SK-N-SH treated with all-trans-retinoic acid at 6 μM for 48 hours (cell line): ENCODE measurements around the gene MXRA8.

Source experiments
- ATAC-seq: fragments of 200-7000 bp; cut with Tn5 transposase; 3 replicates; pipeline ENCODE4 v1.9.1; 2020; ENCODE audit warnings: mild to moderate bottlenecking, moderate library complexity
- ARNTL ChIP-seq: fragments of 450-650 bp; formaldehyde crosslinking; IDR thresholded peaks from 2 replicates; pipeline ENCODE4 v1.5.0; 2020; ENCODE audit warnings: low read depth, mild to moderate bottlenecking, moderate library complexity, borderline replicate concordance
- BACH2 ChIP-seq: fragments of 250-450 bp; sonication (Bioruptor Pico); IDR thresholded peaks from 2 replicates; pipeline ENCODE4 v1.9.0; 2021; ENCODE audit warnings: mild to moderate bottlenecking, borderline replicate concordance
- ESRRG ChIP-seq: fragments of 250-450 bp; sonication (Bioruptor Pico); IDR thresholded peaks from 2 replicates; pipeline ENCODE4 v1.6.1; 2021; ENCODE audit warnings: mild to moderate bottlenecking
- GLIS3 ChIP-seq: fragments of 250-450 bp; sonication (Bioruptor Pico); IDR thresholded peaks from 2 replicates; pipeline ENCODE4 v1.5.0; 2020; ENCODE audit warnings: mild to moderate bottlenecking, moderate library complexity
- ISL1 ChIP-seq: fragments of 250-450 bp; sonication (Bioruptor Pico); IDR thresholded peaks from 2 replicates; pipeline ENCODE4 v2.1.2; 2022; ENCODE audit warnings: mild to moderate bottlenecking, moderate library complexity
- OSR1 ChIP-seq: fragments of 250-450 bp; sonication (Bioruptor Pico); IDR thresholded peaks from 2 replicates; pipeline ENCODE4 v1.8.0; 2022; ENCODE audit warnings: moderate library complexity, mild to moderate bottlenecking, inconsistent platforms
- PPARA ChIP-seq: fragments of 250-450 bp; sonication (Bioruptor Pico); IDR thresholded peaks from 2 replicates; pipeline ENCODE4 v1.5.0; 2020; ENCODE audit warnings: mild to moderate bottlenecking, borderline replicate concordance
- RARB ChIP-seq: fragments of 250-450 bp; sonication (Bioruptor Pico); IDR thresholded peaks from 2 replicates; pipeline ENCODE4 v1.8.0; 2021; ENCODE audit warnings: mild to moderate bottlenecking, moderate library complexity
- SNAI2 ChIP-seq: fragments of 250-450 bp; sonication (Bioruptor Pico); IDR thresholded peaks from 2 replicates; pipeline ENCODE4 v1.5.0; 2020; ENCODE audit warnings: mild to moderate bottlenecking, moderate library complexity
- TCF4 ChIP-seq: fragments of 250-450 bp; sonication (Bioruptor Pico); IDR thresholded peaks from 2 replicates; pipeline ENCODE4 v1.8.0; 2021; ENCODE audit warnings: mild to moderate bottlenecking, moderate library complexity, borderline replicate concordance
- TOX ChIP-seq: fragments of 250-450 bp; sonication (Bioruptor Pico); IDR thresholded peaks from 2 replicates; pipeline ENCODE4 v1.8.0; 2021; ENCODE audit warnings: mild to moderate bottlenecking, moderate library complexity, borderline replicate concordance
- ZC3H10 ChIP-seq: fragments of 250-450 bp; sonication (Bioruptor Pico); IDR thresholded peaks from 2 replicates; pipeline ENCODE4 v1.5.1; 2021; ENCODE audit warnings: mild to moderate bottlenecking, moderate library complexity
- ZFP30 ChIP-seq: fragments of 450-650 bp; formaldehyde crosslinking; IDR thresholded peaks from 2 replicates; pipeline ENCODE4 v1.5.0; 2022; ENCODE audit warnings: mild to moderate bottlenecking, moderate library complexity
- ZNF565 ChIP-seq: fragments of 450-650 bp; formaldehyde crosslinking; conservative IDR thresholded peaks from 2 replicates; pipeline ENCODE4 v1.5.0; 2020; ENCODE audit warnings: low read depth, mild to moderate bottlenecking, moderate library complexity
- ZNF8 ChIP-seq: fragments of 450-650 bp; formaldehyde crosslinking; IDR thresholded peaks from 2 replicates; pipeline ENCODE4 v1.5.0; 2020; ENCODE audit warnings: mild to moderate bottlenecking, moderate library complexity
- TF ChIP-seq, protein P1 (sequence below): fragments of 250-450 bp; sonication (Bioruptor Pico); IDR thresholded peaks from 2 replicates; pipeline ENCODE4 v1.5.1; 2021; ENCODE audit warnings: mild to moderate bottlenecking, moderate library complexity
- TF ChIP-seq, protein P2 (sequence below): fragments of 250-450 bp; sonication (Bioruptor Pico); IDR thresholded peaks from 2 replicates; pipeline ENCODE4 v1.5.1; 2020; ENCODE audit warnings: low read depth, mild to moderate bottlenecking, moderate library complexity
- TF ChIP-seq, protein P3 (sequence below): fragments of 250-450 bp; sonication (Bioruptor Pico); IDR thresholded peaks from 2 replicates; pipeline ENCODE4 v1.8.0; 2020; ENCODE audit warnings: mild to moderate bottlenecking, moderate library complexity, borderline replicate concordance
- TF ChIP-seq, protein P4 (sequence below): fragments of 250-450 bp; sonication (Bioruptor Pico); IDR thresholded peaks from 2 replicates; pipeline ENCODE4 v1.8.0; 2021; ENCODE audit warnings: low read depth, mild to moderate bottlenecking, moderate library complexity, borderline replicate concordance
- TF ChIP-seq, protein P5 (sequence below): fragments of 250-450 bp; sonication (Bioruptor Pico); IDR thresholded peaks from 2 replicates; pipeline ENCODE4 v1.5.0; 2020; ENCODE audit warnings: mild to moderate bottlenecking, moderate library complexity

The MXRA8 gene

DNA sequence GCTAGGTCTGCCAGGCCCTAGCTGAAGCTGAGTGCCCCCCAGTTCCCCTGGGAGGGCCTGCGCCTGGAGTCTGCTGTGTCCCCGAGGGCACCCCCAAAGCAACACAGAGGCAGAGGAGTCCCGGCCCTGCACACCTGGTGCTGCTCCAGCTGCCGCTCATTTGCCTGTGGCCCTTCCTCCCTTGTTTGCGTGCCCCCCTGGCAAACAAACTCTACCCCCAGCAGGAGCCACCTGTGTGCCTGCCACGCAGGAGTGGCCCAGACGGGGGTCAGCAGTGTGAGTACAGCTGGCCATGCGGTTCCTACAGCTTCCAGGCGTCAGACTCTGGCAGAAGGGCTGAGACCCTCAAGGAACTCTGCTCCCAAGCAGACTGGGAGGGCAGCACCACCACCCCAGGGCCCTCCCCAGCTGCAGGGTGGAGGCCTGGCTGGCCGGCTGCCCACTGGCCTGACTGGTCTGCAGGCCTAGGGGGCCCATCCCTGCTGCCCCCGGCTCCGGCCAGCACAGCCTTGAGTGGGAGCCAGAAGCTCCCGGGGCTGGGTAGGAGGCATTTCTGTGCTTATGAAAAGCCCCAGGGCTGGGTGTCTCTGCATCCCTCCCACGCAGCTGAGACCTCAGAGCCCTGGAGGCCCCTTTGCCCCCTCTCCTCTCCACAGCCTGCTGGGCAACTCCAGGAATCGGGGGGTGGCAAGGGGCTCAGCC is 27.8 kb downstream of the MXRA8 start:
- ATAC-seq: peak; percentile 7
- TF ChIP-seq ZC3H10 (CRISPR knock-in tag) (no peak), ZNF8 (CRISPR knock-in tag) (no peak), ESRRG (CRISPR knock-in tag) (no peak), ARNTL (CRISPR knock-in tag) (no peak), ZFP30 (CRISPR knock-in tag) (no peak), ISL1 (CRISPR knock-in tag) (no peak), OSR1 (CRISPR knock-in tag) (no peak), PPARA (CRISPR knock-in tag) (no peak), RARB (CRISPR knock-in tag) (no peak), ZNF565 (CRISPR knock-in tag) (no peak), BACH2 (no peak), SNAI2 (CRISPR knock-in tag) (no peak)
- TF ChIP-seq, protein P1, sequence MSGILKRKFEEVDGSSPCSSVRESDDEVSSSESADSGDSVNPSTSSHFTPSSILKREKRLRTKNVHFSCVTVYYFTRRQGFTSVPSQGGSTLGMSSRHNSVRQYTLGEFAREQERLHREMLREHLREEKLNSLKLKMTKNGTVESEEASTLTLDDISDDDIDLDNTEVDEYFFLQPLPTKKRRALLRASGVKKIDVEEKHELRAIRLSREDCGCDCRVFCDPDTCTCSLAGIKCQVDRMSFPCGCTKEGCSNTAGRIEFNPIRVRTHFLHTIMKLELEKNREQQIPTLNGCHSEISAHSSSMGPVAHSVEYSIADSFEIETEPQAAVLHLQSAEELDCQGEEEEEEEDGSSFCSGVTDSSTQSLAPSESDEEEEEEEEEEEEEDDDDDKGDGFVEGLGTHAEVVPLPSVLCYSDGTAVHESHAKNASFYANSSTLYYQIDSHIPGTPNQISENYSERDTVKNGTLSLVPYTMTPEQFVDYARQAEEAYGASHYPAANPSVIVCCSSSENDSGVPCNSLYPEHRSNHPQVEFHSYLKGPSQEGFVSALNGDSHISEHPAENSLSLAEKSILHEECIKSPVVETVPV (CRISPR knock-in tag): no peak
- TF ChIP-seq, protein P2, sequence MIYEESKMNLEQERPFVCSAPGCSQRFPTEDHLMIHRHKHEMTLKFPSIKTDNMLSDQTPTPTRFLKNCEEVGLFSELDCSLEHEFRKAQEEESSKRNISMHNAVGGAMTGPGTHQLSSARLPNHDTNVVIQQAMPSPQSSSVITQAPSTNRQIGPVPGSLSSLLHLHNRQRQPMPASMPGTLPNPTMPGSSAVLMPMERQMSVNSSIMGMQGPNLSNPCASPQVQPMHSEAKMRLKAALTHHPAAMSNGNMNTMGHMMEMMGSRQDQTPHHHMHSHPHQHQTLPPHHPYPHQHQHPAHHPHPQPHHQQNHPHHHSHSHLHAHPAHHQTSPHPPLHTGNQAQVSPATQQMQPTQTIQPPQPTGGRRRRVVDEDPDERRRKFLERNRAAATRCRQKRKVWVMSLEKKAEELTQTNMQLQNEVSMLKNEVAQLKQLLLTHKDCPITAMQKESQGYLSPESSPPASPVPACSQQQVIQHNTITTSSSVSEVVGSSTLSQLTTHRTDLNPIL (CRISPR knock-in tag): no peak
- TF ChIP-seq, protein P3, sequence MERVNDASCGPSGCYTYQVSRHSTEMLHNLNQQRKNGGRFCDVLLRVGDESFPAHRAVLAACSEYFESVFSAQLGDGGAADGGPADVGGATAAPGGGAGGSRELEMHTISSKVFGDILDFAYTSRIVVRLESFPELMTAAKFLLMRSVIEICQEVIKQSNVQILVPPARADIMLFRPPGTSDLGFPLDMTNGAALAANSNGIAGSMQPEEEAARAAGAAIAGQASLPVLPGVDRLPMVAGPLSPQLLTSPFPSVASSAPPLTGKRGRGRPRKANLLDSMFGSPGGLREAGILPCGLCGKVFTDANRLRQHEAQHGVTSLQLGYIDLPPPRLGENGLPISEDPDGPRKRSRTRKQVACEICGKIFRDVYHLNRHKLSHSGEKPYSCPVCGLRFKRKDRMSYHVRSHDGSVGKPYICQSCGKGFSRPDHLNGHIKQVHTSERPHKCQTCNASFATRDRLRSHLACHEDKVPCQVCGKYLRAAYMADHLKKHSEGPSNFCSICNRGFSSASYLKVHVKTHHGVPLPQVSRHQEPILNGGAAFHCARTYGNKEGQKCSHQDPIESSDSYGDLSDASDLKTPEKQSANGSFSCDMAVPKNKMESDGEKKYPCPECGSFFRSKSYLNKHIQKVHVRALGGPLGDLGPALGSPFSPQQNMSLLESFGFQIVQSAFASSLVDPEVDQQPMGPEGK (CRISPR knock-in tag): no peak
- TF ChIP-seq, protein P4, sequence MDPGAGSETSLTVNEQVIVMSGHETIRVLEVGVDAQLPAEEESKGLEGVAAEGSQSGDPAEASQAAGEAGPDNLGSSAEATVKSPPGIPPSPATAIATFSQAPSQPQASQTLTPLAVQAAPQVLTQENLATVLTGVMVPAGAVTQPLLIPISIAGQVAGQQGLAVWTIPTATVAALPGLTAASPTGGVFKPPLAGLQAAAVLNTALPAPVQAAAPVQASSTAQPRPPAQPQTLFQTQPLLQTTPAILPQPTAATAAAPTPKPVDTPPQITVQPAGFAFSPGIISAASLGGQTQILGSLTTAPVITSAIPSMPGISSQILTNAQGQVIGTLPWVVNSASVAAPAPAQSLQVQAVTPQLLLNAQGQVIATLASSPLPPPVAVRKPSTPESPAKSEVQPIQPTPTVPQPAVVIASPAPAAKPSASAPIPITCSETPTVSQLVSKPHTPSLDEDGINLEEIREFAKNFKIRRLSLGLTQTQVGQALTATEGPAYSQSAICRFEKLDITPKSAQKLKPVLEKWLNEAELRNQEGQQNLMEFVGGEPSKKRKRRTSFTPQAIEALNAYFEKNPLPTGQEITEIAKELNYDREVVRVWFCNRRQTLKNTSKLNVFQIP (CRISPR knock-in tag): no peak

DNA sequence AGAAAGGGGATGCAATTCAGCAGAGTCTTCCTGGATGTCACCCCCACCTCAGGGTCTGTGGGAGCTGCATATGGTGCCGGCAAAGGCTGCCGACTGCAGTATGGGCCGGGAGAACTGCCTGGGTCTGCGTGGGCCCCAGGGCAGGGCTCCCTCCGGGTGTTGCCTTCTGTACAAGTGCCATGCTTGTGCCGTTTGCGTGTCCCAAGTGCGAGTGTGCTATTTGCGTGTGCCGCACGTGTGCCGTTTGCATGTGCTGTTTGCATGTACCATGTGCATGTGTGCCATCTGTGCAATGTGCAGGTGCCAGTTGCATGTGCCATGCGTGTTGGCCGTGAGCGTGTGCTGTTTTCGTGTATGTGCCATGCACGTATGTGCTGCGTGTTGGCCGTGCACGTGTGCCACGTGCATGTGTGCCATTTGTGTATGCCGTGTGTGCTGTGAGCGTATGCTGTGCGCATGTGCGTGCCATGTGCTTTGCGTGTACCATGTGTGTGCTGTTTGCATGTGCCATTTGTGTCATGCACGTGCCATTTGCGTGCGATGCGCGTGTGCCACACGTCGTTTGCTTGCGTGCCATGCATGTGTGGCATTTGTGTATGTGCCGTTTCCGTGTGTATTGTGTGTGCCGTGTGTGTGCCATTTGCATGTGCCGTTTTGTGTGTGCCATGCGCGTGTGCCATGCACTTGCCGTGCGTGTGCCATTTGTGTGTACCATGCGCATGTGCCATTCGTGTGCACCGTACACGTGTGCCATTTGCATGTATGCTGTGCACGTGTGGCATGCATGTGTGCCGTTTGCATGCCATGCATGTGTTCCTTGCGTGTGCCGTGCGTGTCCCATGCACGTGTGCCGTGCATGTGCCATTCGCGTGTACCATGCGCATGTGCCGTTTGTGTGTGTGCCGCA is 28.8 kb downstream of the MXRA8 start:
- ATAC-seq: no peak
- TF ChIP-seq ZNF8 (CRISPR knock-in tag): no peak
- TF ChIP-seq, protein P5, sequence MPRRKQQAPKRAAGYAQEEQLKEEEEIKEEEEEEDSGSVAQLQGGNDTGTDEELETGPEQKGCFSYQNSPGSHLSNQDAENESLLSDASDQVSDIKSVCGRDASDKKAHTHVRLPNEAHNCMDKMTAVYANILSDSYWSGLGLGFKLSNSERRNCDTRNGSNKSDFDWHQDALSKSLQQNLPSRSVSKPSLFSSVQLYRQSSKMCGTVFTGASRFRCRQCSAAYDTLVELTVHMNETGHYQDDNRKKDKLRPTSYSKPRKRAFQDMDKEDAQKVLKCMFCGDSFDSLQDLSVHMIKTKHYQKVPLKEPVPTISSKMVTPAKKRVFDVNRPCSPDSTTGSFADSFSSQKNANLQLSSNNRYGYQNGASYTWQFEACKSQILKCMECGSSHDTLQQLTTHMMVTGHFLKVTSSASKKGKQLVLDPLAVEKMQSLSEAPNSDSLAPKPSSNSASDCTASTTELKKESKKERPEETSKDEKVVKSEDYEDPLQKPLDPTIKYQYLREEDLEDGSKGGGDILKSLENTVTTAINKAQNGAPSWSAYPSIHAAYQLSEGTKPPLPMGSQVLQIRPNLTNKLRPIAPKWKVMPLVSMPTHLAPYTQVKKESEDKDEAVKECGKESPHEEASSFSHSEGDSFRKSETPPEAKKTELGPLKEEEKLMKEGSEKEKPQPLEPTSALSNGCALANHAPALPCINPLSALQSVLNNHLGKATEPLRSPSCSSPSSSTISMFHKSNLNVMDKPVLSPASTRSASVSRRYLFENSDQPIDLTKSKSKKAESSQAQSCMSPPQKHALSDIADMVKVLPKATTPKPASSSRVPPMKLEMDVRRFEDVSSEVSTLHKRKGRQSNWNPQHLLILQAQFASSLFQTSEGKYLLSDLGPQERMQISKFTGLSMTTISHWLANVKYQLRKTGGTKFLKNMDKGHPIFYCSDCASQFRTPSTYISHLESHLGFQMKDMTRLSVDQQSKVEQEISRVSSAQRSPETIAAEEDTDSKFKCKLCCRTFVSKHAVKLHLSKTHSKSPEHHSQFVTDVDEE (CRISPR knock-in tag): no peak
- TF ChIP-seq ISL1 (CRISPR knock-in tag): no peak
- no peak for TF ChIP-seq TOX (CRISPR knock-in tag)
- TF ChIP-seq ZC3H10 (CRISPR knock-in tag): no peak
- no peak for TF ChIP-seq ESRRG (CRISPR knock-in tag)
- no peak for TF ChIP-seq TCF4 (CRISPR knock-in tag)
- TF ChIP-seq OSR1 (CRISPR knock-in tag): no peak
- TF ChIP-seq, protein P2 (CRISPR knock-in tag): no peak
- TF ChIP-seq ARNTL (CRISPR knock-in tag): no peak
- TF ChIP-seq RARB (CRISPR knock-in tag): no peak
- no peak for TF ChIP-seq BACH2
- no peak for TF ChIP-seq GLIS3 (CRISPR knock-in tag)
- TF ChIP-seq, protein P4 (CRISPR knock-in tag): no peak
- TF ChIP-seq, protein P1 (CRISPR knock-in tag): no peak
